Medulla oblongata (tissue), 1 donor: ENCODE data around the gene GLB1L2.
A peak's percentile ranks its signal among the peaks of the same experiment; 100 is the strongest.

Source experiments
- DNase-seq: peaks from one replicate; pipeline ENCODE4 v3.0.0-alpha.2; 2015; ENCODE audit errors: extremely low spot score

Gene GLB1L2

DNA sequence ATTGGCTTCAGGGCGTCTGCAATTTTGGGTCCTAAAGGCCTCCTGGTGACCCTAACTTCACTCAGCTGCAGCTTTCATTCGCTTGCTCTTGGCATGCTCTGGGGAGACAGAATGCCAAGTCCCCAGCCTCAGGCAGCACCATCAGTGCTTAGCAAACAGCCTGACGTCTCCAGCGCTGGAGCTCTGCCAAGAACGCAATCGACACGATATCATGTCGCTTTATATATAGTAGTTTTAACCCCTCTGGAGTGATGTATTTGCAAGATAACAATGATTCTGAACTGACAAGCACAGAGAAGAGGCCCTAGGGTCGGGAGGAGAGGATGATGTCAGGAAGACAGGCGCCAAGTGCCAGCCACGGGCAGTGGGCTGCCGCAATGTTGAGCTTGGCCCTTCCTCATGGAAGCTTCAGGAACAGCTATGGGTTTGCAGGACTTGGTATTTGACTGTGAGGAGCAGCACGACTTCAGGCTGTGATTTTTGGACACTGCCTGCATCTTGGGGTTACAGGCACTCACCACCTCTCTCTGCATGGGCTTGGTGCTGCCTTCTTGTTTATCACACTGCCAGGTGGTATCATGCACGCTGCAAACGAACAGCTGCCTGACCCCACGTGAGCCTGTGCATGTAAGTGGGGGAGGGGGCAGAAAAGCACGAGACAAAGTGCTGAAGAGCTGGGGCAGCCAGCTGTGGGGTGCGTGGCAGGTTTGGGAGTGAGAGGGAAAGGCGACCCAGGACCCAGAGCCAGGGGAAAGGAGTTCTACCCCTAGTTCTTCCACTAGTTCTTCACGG is 54.2 kb downstream of the GLB1L2 start:
- DNase-seq, result peak; percentile 54

DNA sequence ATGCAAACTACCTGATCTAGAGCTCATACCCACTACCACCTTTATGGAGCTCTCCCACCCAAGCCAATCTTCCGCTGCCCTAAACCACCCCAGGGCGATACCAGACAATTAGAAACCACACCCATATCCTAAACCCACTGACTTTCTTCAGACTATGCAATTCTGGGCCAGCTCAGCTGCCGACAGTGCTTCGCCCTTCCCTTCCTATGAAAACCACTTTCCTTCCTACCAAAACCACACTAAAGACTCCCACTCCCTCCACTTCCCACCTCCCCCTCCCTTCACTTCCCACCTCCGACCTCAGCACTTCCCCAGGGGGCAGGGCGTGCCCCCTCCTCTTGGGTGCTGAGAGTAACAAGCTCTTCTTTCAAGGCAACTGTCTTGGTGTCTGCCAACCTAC is 55.2 kb downstream of the GLB1L2 start:
- DNase-seq, result no peak

DNA sequence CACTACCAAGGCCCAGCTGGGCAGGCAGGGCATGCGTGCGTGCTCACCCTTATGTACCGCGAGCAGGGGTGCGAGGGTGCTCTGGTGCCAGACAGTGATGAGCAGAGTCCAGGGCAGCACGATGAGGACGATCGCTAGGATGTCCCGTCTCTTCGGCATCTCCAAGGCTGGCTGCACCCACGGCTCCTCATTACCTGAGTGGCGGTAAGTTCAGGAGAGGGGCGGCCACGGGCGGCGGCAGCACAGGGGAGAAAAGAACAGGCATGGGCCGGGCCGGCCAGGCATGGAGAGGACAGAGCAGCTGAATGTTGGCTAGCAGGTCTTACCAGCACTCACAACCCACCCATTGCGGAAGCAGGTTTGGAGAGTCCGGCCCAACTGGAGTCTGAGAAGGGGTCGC is 55.7 kb downstream of the GLB1L2 start:
- no peak for DNase-seq

DNA sequence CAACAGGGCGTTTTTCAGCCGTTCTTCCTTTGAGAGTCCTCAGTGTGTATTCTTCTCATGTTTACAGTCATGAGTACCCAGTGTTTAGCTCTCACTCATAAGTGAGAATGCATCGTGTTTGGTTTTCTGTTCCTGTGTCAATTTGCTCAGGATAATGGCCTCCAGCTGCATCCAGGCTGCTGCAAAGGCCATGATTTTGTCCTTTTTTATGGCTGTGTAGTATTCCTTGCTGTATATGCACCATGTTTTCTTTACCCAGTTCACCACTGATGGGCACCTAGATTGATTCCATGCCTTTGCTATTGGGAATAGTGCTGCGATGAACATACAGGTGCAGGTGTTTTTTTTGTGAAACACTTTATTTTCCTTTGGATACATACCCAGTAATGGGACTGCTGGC is 56.8 kb downstream of the GLB1L2 start:
- DNase-seq, result no peak

DNA sequence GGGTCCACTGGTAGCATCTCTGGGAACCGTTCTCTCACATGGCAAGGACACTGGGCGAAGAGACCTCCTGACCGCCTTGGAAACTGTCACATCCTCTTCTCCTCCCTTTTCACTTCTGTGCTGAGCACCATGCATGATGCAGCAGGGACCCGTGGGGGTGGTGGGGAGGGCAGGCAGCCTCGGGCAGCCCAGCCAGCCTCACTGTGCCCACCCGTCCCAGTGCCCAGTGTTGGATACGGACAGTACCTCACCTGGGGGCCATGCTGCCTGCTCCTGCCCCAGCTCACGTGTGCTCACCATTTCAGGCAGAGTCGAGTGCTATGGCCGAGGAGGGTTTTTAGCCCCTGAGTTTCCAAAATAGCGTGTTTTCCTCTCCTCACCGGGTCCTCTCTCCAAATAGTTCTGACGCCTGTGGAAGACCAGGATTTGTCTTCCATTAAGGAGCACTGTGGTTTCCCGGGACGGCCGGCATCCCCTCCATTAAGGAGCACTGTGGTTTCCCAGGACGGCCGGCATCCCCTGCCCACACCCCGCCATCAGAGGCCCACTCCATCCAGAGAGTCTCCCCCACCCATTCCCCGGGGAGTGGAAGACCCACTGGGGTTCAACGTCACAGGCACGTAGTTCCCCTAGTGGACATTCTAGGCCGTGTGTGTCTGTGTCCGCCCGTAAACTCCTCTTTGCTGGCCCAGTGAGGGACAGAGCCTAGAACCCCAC is 57.8 kb downstream of the GLB1L2 start:
- DNase-seq, result no peak

DNA sequence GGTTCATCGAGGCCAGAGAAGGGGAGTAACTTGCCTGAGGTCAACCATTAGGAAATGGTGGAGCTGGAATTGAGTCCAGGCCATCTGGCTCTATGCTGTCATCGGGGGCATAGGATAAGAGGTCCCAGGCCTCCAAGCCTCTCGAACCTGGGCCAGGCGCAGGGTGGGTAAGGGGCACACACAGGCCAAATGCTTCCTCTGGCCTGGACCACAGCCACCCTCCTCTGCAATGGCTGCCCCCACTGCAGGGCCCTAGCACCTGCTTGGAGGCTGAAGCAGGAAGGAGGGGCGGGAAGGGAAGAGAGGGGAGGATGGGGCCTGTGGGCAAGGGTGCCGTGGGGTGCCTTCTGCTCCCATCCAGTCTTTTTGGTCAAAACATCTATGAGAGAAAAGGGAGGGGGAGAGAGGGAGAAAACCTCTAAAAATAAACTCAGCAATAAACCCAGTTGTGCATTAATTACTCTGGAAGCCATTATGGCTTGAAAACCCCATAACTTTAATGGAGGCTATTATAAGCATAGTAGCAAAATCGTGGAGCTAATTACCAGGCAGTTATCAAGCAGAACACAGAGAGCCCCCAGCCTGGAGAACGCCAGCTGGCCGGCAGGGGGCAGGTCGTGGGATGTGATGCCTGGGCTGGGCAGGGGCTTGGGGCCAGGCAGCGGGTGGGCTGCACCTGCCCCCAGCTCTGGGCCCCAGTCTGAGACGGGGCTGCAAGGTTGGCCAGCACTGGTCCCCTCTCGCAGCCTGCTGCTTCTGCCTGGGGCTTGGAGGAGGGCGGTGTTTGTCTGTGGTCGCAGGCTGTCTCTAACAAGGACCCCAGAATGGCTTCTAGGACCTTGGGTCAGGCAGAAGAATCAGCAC is 59.1 kb downstream of the GLB1L2 start:
- no peak for DNase-seq

DNA sequence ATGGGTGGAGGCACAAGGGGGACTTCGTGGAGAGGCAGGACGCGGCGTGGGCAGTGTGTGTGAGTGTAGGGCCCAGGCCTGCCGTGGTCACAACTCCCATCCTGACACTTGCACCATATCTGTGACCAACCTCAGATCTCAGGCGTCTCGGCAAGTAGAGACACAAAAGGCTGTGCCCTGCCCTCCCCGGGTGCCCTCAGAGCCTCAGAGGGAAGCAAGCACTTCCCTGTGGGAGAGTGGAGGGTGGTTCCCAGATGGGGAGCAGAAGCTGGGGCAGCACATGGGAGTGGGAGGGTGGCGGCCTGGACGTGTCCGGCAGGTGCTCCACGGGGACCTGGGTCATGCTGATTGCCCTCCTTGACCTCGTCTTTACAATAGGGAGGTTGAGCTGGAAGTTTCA is 59.9 kb downstream of the GLB1L2 start:
- DNase-seq, result no peak

DNA sequence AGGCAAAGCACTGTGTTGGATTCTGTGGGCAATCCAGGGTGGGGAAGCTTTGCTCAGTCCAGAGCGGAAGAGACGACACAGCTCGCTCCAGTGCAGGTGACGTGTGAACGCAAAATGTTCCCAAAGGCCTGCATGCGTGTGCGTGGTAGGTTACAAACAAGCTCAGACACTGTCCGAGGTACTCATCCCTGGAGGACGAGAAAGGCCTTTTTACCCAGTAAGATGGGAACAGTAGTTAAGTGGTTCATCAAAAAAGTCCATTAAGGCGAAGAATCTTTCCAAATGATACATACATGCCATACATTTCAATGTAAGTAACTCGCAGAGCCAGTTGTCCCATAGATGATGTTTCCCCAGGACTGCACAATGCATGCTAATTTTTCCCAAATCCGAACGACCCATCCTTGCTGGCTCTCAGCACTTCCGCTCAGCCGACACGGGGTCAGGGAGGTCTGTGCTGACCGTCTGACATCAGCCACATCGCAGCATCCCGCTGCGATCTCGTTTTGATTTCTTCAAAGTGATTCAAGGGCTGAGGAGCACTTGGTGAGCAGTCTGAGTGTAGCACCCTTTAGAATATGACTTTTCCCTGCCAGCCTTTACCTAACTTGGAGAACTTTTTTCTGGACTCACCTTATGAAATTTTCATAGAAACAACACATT is 61.3 kb downstream of the GLB1L2 start:
- DNase-seq, result no peak

DNA sequence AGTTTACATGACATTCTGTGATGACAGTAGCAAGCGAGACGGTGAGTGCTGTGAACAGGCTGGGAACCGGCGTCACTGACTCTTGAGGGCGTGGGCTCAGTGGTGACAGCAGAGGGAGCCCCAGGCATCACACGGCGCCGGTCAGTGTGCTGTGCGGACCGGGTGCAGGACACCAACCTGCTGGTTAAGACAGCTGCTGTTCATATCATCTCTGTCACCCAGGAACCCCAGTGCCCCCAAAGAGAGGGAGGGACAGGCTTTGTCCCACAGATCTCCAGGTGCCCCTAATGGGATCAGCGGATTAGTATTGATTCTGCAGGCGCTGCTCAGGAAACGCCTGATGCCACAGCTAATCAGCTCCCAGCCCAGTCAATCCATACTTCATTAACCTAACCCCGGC is 61.9 kb downstream of the GLB1L2 start:
- peak; percentile 74 for DNase-seq

DNA sequence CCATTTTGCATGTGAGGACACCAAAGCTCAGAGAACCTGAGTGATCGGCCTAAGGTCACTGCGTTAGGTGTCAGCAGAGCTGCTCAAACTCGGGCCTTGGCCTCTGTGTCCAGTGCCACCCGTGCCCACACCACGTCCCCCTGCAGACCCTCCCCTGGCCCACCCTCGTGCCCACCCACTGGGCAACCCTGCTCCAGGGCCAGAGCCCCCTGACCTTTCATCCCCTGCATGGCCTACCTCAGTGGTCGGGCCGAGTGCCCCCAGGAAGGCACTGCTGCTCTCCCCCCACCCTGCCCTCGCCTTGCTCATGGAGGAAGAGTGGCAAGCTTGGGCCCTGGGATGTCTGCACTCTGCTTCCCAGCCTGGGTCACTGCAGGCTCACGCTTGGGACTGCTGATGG is 62.5 kb downstream of the GLB1L2 start:
- DNase-seq, result no peak

DNA sequence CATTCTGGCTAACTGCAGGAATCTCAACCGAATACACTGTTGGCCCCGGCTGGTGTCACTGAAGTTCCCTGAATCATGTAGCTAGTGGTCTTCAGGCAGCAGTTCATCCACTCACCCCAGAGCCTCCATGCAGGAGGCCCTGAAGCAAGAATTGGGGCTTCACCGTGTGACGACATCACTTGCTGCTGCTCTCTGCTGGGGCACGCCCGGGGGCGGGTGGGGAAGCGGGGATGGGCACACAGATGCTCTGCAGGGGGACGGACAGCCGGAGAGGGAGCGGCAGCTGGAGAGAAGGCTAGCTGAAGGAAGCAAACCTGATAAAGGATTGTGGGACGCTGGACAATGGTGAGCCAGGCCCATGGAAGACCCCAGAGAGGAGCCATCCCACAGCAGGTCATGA is 63.2 kb downstream of the GLB1L2 start:
- DNase-seq, result no peak

DNA sequence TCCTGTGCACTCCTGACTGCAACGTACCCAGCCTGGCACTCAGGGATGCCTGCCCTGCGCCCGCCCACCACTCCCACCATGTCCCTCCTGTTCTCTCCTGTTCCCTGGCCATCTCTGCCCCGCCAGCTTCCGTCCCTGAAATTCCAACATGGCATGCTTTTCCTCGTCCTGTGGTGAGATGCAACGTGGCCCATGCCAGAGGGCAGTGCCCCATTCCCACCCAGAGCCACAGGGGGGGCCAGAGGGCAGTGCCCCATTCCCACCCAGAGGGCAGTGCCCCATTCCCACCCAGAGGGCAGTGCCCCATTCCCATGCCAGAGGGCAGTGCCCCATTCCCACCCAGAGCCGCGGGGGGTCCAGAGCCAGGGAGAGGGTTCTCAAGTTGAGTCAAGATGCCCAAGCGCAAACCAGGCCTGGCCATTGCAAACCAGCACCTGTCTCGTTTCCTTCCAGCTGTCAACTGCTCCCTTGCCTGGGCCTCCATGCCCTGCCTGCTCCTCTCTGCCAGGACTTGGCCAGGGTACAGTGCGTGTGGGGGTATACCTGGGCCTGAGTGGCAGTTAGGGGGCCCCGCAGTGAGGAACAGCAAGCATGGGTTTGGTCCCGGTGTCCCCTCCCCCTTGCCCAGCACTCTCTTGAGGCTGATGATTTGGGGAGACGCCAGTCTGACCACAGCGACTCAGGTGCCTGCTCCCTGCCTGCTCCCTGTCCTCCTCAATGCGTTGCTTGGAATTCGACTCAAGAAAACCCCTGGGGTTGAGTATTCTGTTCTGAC is 65.7 kb downstream of the GLB1L2 start:
- no peak for DNase-seq

DNA sequence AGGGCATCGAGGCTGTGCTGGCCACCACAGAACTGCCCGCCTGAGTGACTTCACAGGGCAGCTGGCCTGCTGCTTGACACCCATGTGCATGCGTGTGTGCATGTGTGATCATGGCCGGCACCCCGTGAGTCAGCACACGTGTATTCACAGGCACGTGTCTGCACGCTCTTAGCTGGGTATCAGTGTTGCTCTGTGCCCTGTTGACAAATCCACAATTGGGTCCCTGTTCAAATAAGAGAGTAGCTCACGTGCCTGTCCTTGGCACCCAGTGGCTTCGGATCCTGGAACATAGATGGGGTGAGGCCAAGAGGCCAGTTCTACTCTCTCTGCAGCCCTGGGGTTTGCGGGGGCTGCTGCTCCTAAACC is 66.3 kb downstream of the GLB1L2 start:
- DNase-seq, result peak; percentile 78

DNA sequence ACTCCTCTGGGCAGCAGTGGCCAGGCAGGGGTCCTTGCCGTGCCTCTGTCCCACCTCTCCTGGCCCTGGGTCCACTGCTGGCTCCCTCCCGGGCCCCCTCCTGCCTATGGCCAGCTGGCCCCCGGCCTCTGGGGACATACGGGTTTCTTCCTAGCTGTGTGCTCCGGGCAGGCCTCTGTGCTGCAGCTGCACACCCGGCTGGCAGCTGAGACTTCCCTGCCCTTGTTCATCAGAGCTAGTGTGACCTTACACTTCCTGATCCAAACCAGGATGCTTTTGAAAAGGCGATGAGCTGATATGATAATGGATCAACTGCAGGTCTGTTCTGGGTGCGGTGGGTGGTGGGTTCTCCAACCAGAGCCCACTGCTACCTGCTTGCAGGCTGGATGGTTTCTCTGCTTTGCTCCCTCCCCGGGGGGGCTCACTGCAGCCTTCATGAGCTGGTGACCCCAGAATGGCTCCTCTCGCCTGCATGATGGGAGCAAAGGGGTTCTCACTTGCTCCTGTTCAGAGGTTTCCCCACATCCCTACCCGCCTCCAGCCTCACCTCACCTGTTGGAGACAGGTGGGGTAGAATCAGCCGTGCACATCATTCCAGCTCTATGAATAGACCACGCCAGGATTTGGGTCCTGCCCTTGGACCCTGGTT is 67.0 kb downstream of the GLB1L2 start:
- DNase-seq, result peak; percentile 36

DNA sequence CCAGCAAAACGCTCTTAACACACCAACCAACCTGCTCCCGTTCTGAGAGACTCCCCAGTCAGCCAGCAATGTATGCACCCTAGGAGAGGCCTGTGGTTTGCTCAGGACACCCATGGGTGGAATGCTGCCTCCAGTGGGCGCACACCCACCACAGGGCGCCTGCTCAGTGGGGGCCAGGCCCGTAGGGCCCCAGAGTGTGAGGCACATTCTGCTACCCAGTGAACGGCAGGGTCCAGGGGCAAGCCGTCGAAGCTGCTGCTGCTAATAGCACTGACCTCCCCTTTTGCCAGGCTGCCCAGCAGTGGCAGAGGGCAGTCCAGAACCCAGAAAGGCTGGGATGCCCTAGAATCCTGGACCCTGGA is 67.5 kb downstream of the GLB1L2 start:
- no peak for DNase-seq

DNA sequence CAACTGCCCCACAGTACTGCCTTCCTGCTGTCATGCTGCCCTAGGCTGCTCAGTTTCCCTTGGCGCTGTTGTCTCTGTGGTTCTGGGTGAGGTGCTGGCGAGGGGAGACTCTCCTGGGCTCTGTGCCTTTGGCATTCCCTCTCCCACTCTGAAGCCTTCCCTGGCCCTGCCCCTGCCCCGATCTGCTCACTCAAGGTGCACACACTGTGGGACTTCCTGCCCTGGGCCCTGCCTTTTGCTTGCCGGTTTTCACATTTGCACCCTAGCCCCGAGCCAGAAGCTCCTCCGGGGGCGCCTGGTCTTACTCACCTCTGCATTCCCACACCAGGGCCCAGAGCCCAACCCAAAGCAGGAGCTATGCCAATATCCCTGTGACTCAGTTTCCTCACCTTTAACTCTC is 68.2 kb downstream of the GLB1L2 start:
- DNase-seq, result no peak

DNA sequence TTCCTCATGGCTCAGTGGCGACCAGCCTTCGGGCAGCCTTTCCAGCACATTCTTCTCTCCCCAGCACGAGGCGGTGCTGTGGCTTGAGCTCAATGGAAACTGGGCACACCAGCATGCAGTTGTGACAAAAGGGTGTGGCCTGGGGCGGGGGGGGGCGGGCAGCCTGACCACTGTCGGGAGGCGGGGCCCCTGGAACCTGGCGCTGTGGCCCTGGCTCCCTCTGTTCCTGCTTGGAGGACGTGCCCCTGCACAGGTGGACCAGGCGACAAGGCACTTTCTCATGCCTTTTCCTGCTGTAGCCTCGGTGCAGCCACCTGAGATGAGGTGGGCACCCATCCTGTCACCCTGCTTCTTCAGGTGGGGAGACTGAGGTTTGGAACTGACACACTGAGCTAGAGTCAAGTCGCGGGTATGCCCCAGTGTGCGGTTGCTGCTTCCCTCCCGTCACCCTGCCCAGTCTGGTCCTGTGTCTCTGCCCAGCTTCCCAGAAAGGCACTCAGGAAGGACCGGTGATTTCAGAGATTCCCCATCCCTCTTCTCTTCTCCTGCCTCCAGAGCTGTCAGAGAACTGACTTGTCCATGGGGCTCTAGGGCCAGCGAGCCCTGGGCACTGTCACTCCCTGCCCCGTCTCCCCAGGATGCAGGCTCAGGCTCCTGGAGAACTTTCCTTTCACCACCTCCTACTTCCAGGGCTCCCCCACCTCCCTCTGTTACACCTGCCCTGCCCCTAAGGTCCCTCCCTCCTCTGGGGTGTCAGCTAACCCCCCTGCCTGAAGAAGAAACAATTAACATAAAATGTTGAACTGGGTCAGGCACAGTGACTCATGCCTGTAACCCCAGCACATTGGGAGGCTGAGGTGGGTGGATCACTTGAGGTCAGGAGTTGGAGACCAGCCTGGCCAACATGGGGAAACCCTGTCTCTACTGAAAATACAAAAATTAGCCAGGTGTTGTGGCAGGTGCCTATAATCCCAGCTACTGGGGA is 70.3 kb downstream of the GLB1L2 start:
- no peak for DNase-seq

DNA sequence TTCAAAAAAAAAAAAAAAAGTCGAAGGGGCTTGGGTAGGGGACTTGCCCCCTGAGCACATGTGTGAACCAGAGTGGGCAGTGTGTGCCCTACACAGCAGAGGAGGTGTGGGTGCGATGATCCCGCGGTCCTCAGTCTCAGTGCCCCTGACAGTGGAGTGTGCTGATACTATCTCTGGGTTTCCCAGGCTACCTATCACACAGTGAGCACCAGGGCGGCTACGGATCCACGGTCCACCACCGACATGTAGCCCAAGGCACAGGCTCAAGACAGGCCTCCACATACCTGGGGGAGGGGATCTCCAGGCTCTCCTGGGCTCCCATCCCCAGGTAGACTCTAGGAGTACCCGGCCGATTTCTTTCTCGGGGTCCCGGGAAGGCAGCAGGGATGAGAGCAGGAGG is 71.1 kb downstream of the GLB1L2 start:
- no peak for DNase-seq

DNA sequence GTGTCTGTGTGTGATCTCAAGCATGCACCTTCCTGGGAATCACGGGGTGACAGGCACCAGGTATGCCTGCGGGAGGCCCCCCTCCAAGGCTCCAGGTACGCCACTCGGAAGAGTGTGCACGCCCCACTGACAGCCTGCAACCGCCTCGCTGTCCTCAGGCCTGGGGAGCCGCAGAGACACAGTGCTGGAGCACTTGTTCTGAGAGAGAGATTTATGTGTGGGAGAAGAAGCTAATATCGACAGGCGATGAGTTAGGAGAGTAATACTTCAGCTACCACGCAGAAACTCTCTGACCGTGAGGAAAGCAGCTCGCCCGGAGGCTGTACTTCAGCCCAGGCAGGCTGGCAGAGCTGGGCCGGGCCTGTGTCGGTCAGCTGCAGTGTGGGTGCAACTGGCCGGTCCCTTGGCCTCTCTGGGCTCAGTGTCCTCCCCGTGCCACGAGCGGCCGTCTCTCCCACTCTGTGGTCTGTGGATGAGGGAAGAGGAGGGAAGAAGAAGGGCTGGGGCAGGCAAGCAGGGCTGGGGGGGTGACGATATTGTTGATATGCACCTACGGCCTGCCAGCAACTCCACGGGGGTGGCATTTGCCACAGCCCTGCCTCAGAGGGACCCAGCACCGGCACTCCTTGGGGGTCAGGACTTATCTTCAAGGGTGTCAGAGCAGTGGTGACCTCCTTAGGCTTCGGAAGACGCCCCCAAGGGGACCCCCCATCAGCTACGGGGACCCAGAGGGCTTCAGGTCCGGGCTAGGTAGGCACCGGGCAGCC is 73.0 kb downstream of the GLB1L2 start:
- DNase-seq, result no peak
